ENCODE results near the gene STK24. TPM values are rescaled to one million over a fixed set of nuclear protein-coding genes. Genes with fewer than 3 reads are reported as not detected.

Gene STK24
- total RNA-seq, 2 donors from 2014 or later: 115 to 125 TPM

DNA sequence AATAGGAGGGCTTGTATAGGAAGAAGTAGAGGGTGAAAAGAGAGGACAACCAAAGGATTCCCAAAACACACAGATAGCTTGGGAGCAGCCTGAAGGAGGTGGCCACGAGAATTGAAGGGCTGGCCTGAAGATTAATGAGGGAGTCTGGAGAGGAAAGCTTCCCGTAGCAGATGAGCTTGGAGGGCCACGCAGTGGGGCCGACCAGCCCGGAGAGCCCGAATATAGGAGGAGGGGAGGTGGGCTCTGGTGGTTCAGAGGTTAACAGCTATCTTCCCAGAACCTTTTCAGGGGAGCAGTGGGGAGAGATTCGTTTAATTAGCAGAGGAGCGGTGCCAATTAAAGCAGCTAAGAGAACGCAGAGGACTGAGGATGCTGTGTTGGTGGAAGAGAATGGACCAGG lies 154.9 kb downstream of the STK24 start:
- Mint-ChIP-seq H3K36me3 (ENCODE audit: low read depth) (peaks cover 87% of the 10 kb centered on the region), H3K4me3 (no peak overlapping the region), H3K27me3 (ENCODE audit: insufficient read depth) (no peaks in the 10 kb centered on the region), H3K9me3 (peaks cover 4% of the 10 kb centered on the region), H3K4me1 (no peaks in the 10 kb centered on the region), H3K27ac (no peak overlapping the region)
- H3K4me3 ChIP-seq (ENCODE audit: low read length): no peak overlapping the region
- peaks cover 96% of the 10 kb centered on the region for H3K36me3 ChIP-seq (ENCODE audit: control insufficient read depth, insufficient read depth, low read length)
- no peaks in the 10 kb centered on the region for H3K27me3 ChIP-seq (ENCODE audit: control insufficient read depth, insufficient read depth, low read length, poor library complexity, severe bottlenecking)
- no peaks in the 10 kb centered on the region for H3K9me3 ChIP-seq (ENCODE audit: control insufficient read depth, low read length)
- DNase-seq: no peak
- 94 to 98% methylated on average over 8 to 9 of the region's 9 CpGs for WGBS, 2 experiments (ENCODE audit: insufficient coverage in 1 of 2, insufficient read length in 1 of 2)
- H3K9ac ChIP-seq (ENCODE audit: extremely low read depth, low read length, poor library complexity, severe bottlenecking): no peak overlapping the region
- no peak overlapping the region for H3K27ac ChIP-seq (ENCODE audit: low read depth, low read length)
- no peaks in the 10 kb centered on the region for H3K4me1 ChIP-seq (ENCODE audit: control insufficient read depth, insufficient read depth, low read length)
- TF ChIP-seq, protein P1, sequence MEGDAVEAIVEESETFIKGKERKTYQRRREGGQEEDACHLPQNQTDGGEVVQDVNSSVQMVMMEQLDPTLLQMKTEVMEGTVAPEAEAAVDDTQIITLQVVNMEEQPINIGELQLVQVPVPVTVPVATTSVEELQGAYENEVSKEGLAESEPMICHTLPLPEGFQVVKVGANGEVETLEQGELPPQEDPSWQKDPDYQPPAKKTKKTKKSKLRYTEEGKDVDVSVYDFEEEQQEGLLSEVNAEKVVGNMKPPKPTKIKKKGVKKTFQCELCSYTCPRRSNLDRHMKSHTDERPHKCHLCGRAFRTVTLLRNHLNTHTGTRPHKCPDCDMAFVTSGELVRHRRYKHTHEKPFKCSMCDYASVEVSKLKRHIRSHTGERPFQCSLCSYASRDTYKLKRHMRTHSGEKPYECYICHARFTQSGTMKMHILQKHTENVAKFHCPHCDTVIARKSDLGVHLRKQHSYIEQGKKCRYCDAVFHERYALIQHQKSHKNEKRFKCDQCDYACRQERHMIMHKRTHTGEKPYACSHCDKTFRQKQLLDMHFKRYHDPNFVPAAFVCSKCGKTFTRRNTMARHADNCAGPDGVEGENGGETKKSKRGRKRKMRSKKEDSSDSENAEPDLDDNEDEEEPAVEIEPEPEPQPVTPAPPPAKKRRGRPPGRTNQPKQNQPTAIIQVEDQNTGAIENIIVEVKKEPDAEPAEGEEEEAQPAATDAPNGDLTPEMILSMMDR (conservative IDR thresholded peaks at IDR 0.05): no peak

DNA sequence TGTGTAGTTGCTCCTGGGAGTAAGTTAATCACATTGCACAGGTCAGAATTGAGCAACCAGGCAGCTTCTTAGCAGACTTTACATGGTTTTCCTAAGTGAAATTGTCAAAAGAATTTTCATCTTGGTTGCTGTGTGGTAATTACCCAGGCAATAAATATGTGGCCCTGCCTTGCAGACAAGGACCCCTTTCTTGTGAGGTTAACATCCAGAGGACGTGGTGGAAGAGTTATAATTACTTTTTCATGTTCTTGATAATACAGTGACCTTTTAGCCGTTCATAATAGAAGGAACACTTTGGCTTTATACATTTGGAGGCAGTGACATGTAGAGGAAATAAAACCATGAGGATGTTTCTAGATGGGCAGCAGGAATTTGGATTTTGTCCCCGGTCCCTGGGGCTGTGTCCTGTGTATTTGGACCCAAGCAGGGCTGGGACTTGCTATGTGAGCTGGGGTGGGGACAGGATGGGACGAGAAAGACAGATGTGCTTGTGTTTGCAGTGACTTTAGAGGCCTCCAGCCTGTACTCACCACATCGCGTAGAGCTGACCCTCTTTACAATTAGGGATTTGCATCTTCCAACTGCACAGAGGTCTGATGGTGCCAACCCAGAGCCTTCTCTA lies 156.2 kb downstream of the STK24 start:
- H3K9me3 Mint-ChIP-seq: peaks cover 4% of the 10 kb centered on the region
- 91 to 94% methylated on average over 3 to 6 of the region's 6 CpGs for WGBS, 2 experiments (ENCODE audit: insufficient coverage in 1 of 2, insufficient read length in 1 of 2)
- H3K36me3 Mint-ChIP-seq (ENCODE audit: low read depth): peaks cover 87% of the 10 kb centered on the region

DNA sequence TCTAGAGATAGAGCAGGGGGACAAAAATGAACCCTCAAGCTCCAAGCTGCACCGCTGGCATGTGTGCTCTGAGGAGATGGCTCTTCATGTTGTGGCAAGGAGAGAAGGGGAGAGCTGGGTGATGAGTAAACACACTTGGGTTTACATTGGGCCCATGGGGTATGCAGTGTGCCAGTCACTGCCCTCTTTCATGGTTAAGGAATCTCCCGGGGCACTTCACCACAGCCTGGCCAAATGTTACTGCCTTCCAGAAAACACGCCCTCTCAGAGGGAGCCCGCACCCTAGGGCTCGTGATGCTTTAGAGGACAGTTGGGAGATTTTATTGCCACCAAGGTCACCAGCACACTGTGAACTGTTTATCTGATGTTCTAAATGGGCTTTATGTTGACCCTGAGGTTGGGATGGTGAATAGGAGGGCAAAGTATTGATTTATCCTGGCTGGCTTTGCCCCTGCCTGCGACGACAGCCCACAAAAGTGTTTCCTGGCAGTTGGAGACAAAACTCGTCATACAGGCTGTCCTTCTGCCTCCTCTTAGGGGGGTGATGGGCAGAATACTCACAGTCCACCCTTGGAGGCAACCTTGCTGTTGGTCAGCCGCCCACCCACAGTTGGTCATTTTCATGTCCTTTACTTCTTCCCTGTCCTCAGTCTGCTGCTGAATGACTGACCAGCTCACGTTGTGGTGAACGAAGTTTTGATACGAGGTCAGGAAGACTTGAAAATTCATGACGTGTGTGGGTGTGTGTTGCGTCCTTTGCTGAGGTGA lies 156.9 kb downstream of the STK24 start:
- Histone ChIP-seq H3K9ac (ENCODE audit: extremely low read depth, low read length, poor library complexity, severe bottlenecking) (no peak overlapping the region), H3K4me1 (ENCODE audit: control insufficient read depth, insufficient read depth, low read length) (no peaks in the 10 kb centered on the region), H3K4me3 (ENCODE audit: low read length) (no peak overlapping the region), H3K27ac (ENCODE audit: low read depth, low read length) (no peak overlapping the region), H3K9me3 (ENCODE audit: control insufficient read depth, low read length) (no peaks in the 10 kb centered on the region), H3K27me3 (ENCODE audit: control insufficient read depth, insufficient read depth, low read length, poor library complexity, severe bottlenecking) (no peaks in the 10 kb centered on the region), H3K36me3 (ENCODE audit: control insufficient read depth, insufficient read depth, low read length) (peaks cover 96% of the 10 kb centered on the region)
- H3K4me1 Mint-ChIP-seq: peaks cover 8% of the 10 kb centered on the region
- no peaks in the 10 kb centered on the region for H3K27me3 Mint-ChIP-seq (ENCODE audit: insufficient read depth)
- TF ChIP-seq, protein P1 (conservative IDR thresholded peaks at IDR 0.05): no peak
- H3K27ac Mint-ChIP-seq: no peak overlapping the region
- WGBS, 2 experiments (ENCODE audit: insufficient coverage in 1 of 2, insufficient read length in 1 of 2): 92 to 97% methylated on average over 9 to 14 of the region's 14 CpGs
- peaks cover 4% of the 10 kb centered on the region for H3K9me3 Mint-ChIP-seq
- peaks cover 88% of the 10 kb centered on the region for H3K36me3 Mint-ChIP-seq (ENCODE audit: low read depth)
- H3K4me3 Mint-ChIP-seq: no peak overlapping the region
- DNase-seq: no peak

More for the DNA sequence above, 156.2 kb downstream of the STK24 start:
- TF ChIP-seq, protein P1 (conservative IDR thresholded peaks at IDR 0.05): no peak
- H3K9ac ChIP-seq (ENCODE audit: extremely low read depth, low read length, poor library complexity, severe bottlenecking): no peak overlapping the region
- H3K9me3 ChIP-seq (ENCODE audit: control insufficient read depth, low read length): no peaks in the 10 kb centered on the region
- no peak overlapping the region for H3K27ac Mint-ChIP-seq
- no peaks in the 10 kb centered on the region for H3K4me1 ChIP-seq (ENCODE audit: control insufficient read depth, insufficient read depth, low read length)
- H3K36me3 ChIP-seq (ENCODE audit: control insufficient read depth, insufficient read depth, low read length): peaks cover 96% of the 10 kb centered on the region
- peaks cover 5% of the 10 kb centered on the region for H3K4me1 Mint-ChIP-seq
- H3K4me3 Mint-ChIP-seq: no peak overlapping the region
- DNase-seq: no peak
- no peak overlapping the region for H3K27ac ChIP-seq (ENCODE audit: low read depth, low read length)
- H3K4me3 ChIP-seq (ENCODE audit: low read length): no peak overlapping the region
- H3K27me3 Mint-ChIP-seq (ENCODE audit: insufficient read depth): no peaks in the 10 kb centered on the region
- H3K27me3 ChIP-seq (ENCODE audit: control insufficient read depth, insufficient read depth, low read length, poor library complexity, severe bottlenecking): no peaks in the 10 kb centered on the region

Measured in endodermal cell (in vitro differentiated cells).